Measurements from ENCODE around the gene USP50.
"Not testable (repeated sequence)": the region's sequence is repeated elsewhere in the genome, so short reads cannot be mapped to it uniquely, and the experiment has no call there.

The USP50 gene

GRCh38 chr15:50501815-50502214 is 44.7 kb downstream of the USP50 start:
- no peak for DNase-seq

GRCh38 chr15:50500352-50500751 is 46.1 kb downstream of the USP50 start:
- DNase-seq: no peak

- DNase-seq: no peak
These were observed 49.8 kb downstream of the USP50 start for GRCh38 chr15:50496692-50497091.

- DNase-seq: not testable (repeated sequence)
These were observed 51.9 kb downstream of the USP50 start for GRCh38 chr15:50494547-50494946.

- DNase-seq: no peak
These were observed 52.8 kb downstream of the USP50 start for GRCh38 chr15:50493625-50494024.

GRCh38 chr15:50487287-50487686 is 59.2 kb downstream of the USP50 start:
- no peak for DNase-seq

- DNase-seq: no peak
These were observed 61.1 kb downstream of the USP50 start for GRCh38 chr15:50485389-50485788.

GRCh38 chr15:50484781-50485180 is 61.7 kb downstream of the USP50 start:
- DNase-seq: no peak

- DNase-seq: no peak
These were observed 70.3 kb downstream of the USP50 start for GRCh38 chr15:50476143-50476542.

- DNase-seq: no peak
These were observed 75.4 kb downstream of the USP50 start for GRCh38 chr15:50471072-50471471.

GRCh38 chr15:50463423-50464358 is 82.8 kb downstream of the USP50 start:
- DNase-seq: no peak

- DNase-seq: no peak
These were observed 87.9 kb downstream of the USP50 start for GRCh38 chr15:50458348-50459112.

GRCh38 chr15:50452927-50453326 is 93.5 kb downstream of the USP50 start:
- DNase-seq: no peak
